GM12878 (cell line): ENCODE results near the gene TOPBP1. TPM values are rescaled to one million over a fixed set of nuclear protein-coding genes. Genes with fewer than 3 reads are reported as not detected.

Experiments used
- ATAC-seq: fragments of 200-7000 bp; cut with Tn5 transposase; 3 replicates; pipeline ENCODE4 v1.9.1; 2020; ENCODE audit warnings: mild to moderate bottlenecking, moderate library complexity
- BruUV-seq: library from RNA; stranded (reverse); fragments of 400-500 nt; replicated peaks from 2 replicates; lab custom pipeline; 2021; lab: Mats Ljungman, UMichigan
- CTCF ChIA-PET: fragments of 300-600 bp; sonication (Branson Sonifier 250); formaldehyde crosslinking; extraction: SDS; loops from one replicate; lab custom pipeline; 2021; ENCODE audit warnings: inconsistent platforms; lab: Yijun Ruan, JAX
- POLR2A ChIA-PET: fragments of 350-600 bp; formaldehyde crosslinking; extraction: SDS; loops from one replicate; lab custom pipeline; 2021; ENCODE audit warnings: inconsistent platforms; lab: Charles Lee
- RAD21 ChIA-PET: fragments of 300-600 bp; sonication (Branson Sonifier 250); formaldehyde crosslinking; loops from one replicate; lab custom pipeline; 2023; ENCODE audit warnings: antibody characterized with exemption; ENCODE audit not compliant: unreplicated experiment; lab: Charles Lee
- SMC1A ChIA-PET: fragments of 300-600 bp; sonication (Branson Sonifier 250); formaldehyde crosslinking; loops from one replicate; lab custom pipeline; 2023; ENCODE audit not compliant: unreplicated experiment, uncharacterized antibody; lab: Charles Lee
- DNase-seq: peaks from one replicate; pipeline ENCODE4 v3.0.0-alpha.2; 2011; ENCODE audit warnings: low read depth, low spot score
- FAIRE-seq: peaks from 3 replicates; lab custom pipeline; 2011; peaks lifted over from hg19 to GRCh38; lab: Jason Lieb, UNC
- H2AFZ ChIP-seq: 2 replicates; pipeline ENCODE4 v1.6.0; 2011; ENCODE audit warnings: low read depth, low read length, control low read depth; ENCODE audit not compliant: control insufficient read depth
- H3K27ac ChIP-seq: 2 replicates; pipeline ENCODE4 v1.5.1; 2011; ENCODE audit warnings: control low read depth; ENCODE audit not compliant: control insufficient read depth, insufficient read depth
- H3K27me3 ChIP-seq, 2 experiments: replicated peaks in 1 of 2; 2 replicates each; pipeline versions ENCODE4 v1.6.0 to v1.6.1; 2011; ENCODE audit warnings: low read length in 1 of 2; ENCODE audit not compliant: control insufficient read depth in 2 of 2, insufficient read depth in 2 of 2
- H3K36me3 ChIP-seq, 2 experiments: 2 replicates each; pipeline ENCODE4 v1.5.1; 2011; ENCODE audit warnings: low read length in 1 of 2; ENCODE audit not compliant: control insufficient read depth in 2 of 2, insufficient read depth in 2 of 2
- H3K4me1 ChIP-seq: 2 replicates; pipeline ENCODE4 v1.6.1; 2011; ENCODE audit warnings: mild to moderate bottlenecking, low read length, moderate library complexity, mixed read lengths; ENCODE audit not compliant: control insufficient read depth, insufficient read depth
- H3K4me2 ChIP-seq: 2 replicates; pipeline ENCODE4 v1.6.0; 2011; ENCODE audit warnings: control low read depth; ENCODE audit not compliant: control insufficient read depth, insufficient read depth
- H3K4me3 ChIP-seq: fragments of 200-600 bp; sonication (generic); 2 replicates; pipeline ENCODE4 v1.5.1; 2016
- H3K79me2 ChIP-seq: 2 replicates; pipeline ENCODE4 v1.6.0; 2011; ENCODE audit warnings: low read length; ENCODE audit not compliant: control insufficient read depth, insufficient read depth
- H3K9ac ChIP-seq: 2 replicates; pipeline ENCODE4 v1.8.0; 2011; ENCODE audit warnings: low read length, control low read depth, mixed read lengths; ENCODE audit not compliant: control insufficient read depth, insufficient read depth
- H3K9me3 ChIP-seq: replicated peaks from 3 replicates; pipeline ENCODE4 v1.5.1; 2011; ENCODE audit warnings: mild to moderate bottlenecking, low read length; ENCODE audit not compliant: control insufficient read depth, insufficient read depth
- H4K20me1 ChIP-seq: 2 replicates; pipeline ENCODE4 v1.6.0; 2011; ENCODE audit not compliant: control insufficient read depth, insufficient read depth
- ESRRA ChIP-seq: IDR thresholded peaks from 2 replicates; pipeline ENCODE4 v1.6.1; 2012; ENCODE audit warnings: mild to moderate bottlenecking, low read length, improper control_type of control experiment
- FOXM1 ChIP-seq: IDR thresholded peaks from 2 replicates; pipeline ENCODE4 v1.6.1; 2012; ENCODE audit warnings: low read depth, mild to moderate bottlenecking, inconsistent platforms, low read length, moderate library complexity
- JUND ChIP-seq: IDR thresholded peaks from 2 replicates; pipeline ENCODE4 v1.6.1; 2012; ENCODE audit warnings: low read depth, mild to moderate bottlenecking, low read length, improper control_type of control experiment, moderate library complexity
- NBN ChIP-seq: fragments of 450-650 bp; IDR thresholded peaks from 2 replicates; pipeline ENCODE4 v1.6.1; 2016
- POLR2AphosphoS5 ChIP-seq: IDR thresholded peaks from 2 replicates; pipeline ENCODE4 v1.6.1; 2011; ENCODE audit warnings: mild to moderate bottlenecking, low read length, inconsistent platforms
- SRF ChIP-seq, 2 experiments: IDR thresholded peaks; 2 replicates each; pipeline ENCODE4 v1.6.1; 2011; ENCODE audit warnings: low read depth in 2 of 2, low read length in 2 of 2, mild to moderate bottlenecking in 1 of 2, moderate library complexity in 1 of 2
- YBX1 ChIP-seq: fragments of 450-650 bp; IDR thresholded peaks from 2 replicates; pipeline ENCODE4 v1.6.1; 2016; ENCODE audit warnings: antibody characterized with exemption
- ZNF24 ChIP-seq: fragments of 450-650 bp; IDR thresholded peaks from 2 replicates; pipeline ENCODE4 v1.6.1; 2017; ENCODE audit warnings: antibody characterized with exemption, mild to moderate bottlenecking
- ZNF274 ChIP-seq: IDR thresholded peaks from one replicate; pipeline ENCODE4 v1.8.0; 2011; ENCODE audit not compliant: insufficient read length, insufficient read depth
- WGBS: methylation state at CpG from one replicate; pipeline ENCODE4 v1.1.6; 2016; ENCODE audit warnings: low lambda C conversion rate; ENCODE audit not compliant: insufficient replicate concordance, insufficient coverage; ENCODE audit errors: missing lambda C conversion rate; 5-methylcytosine and 5-hydroxymethylcytosine counted together
- in situ Hi-C: fragments of 300-500 bp; cut with MboI; formaldehyde crosslinking; loops from 9 replicates; pipeline ENCODE4 v1.14.3; 2018; ENCODE audit warnings: mixed read lengths
- intact Hi-C: fragments of 100-400 bp; cut with micrococcal nuclease; formaldehyde crosslinking; loops from one replicate; pipeline ENCODE4 v1.14.2; 2022; ENCODE audit not compliant: unreplicated experiment
- polyA plus RNA-seq, 11 experiments: library from polyadenylated mRNA; depleted of rRNA in 4 of 11; unstranded in 6 of 11; stranded (reverse) in 5 of 11; fragments of >200 nt; fragmentation: Nextera tagmentation in 4 of 11; fragmentation: Illumina TruSeq in 1 of 11; extraction: Ambion mirVana in 4 of 11; extraction: Trizol in 1 of 11; gene quantifications; 1 replicate in 1 of 11; 2 replicates in 10 of 11; pipeline versions ENCODE4 v1.2.1 to v1.2.3, GENCODE V29; 2011 to 2016; ENCODE audit warnings: inconsistent platforms in 2 of 11, missing spikeins in 2 of 11, low read depth in 1 of 11
- total RNA-seq, 4 experiments: library from RNA; depleted of rRNA in 3 of 4; stranded (reverse); fragments of >200 nt in 3 of 4; fragmentation: Illumina TruSeq in 1 of 4; extraction: Trizol in 1 of 4; gene quantifications; 2 replicates each; pipeline versions ENCODE4 v1.2.1 to v1.2.3, GENCODE V29; 2013 to 2021
- TF ChIP-seq, protein P1 (sequence below): IDR thresholded peaks from 2 replicates; pipeline ENCODE4 v1.6.1; 2011; ENCODE audit warnings: low read depth, mild to moderate bottlenecking, low read length, moderate library complexity, borderline replicate concordance; ENCODE audit errors: extremely low read depth
- TF ChIP-seq, protein P2 (sequence below): IDR thresholded peaks from 2 replicates; pipeline ENCODE4 v1.6.1; 2011; ENCODE audit warnings: low read depth, low read length, improper control_type of control experiment, borderline replicate concordance
- TF ChIP-seq, protein P3 (sequence below): fragments of 450-650 bp; formaldehyde crosslinking; IDR thresholded peaks from 2 replicates; pipeline ENCODE4 v1.4.0; 2020; ENCODE audit warnings: mild to moderate bottlenecking, moderate library complexity
- TF ChIP-seq, protein P4 (sequence below): fragments of 150-350 bp; IDR thresholded peaks from 2 replicates; pipeline ENCODE4 v1.6.1; 2014; ENCODE audit warnings: mild to moderate bottlenecking, low read depth, low read length

Gene TOPBP1
- total and polyA plus RNA-seq, 10 of the 15 experiments (the other 5 are each of a cell fraction or from before 2014, with no cell fraction given) = 18.3 to 99.3 (median 61.5) TPM

DNA sequence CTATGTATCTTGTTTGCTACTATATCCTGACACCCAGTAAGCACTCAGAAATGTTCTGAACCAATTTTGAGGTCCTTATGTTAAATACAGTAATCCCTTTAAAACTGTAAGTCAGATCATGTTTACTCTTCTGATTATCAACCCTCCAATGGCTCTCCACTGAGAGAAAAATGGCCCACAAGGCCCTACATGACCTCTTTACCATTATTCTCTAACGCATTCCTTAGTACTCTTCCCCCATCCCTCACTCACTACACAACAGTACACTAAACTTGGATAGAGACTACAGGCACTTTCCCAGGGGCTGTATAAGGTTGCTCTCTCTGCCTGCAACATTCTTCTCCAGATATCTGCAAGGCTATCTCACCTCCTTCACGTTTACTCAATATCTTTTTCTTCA lies 1.9 kb downstream of the TOPBP1 start:
- ChIA-PET RAD21 (no interaction called here), POLR2A (no interaction called here), CTCF (no interaction called here), SMC1A (no interaction called here)
- ATAC-seq (no peak), FAIRE-seq (no peak), DNase-seq (no peak)
- peaks cover 4% of the 10 kb centered on the region; the same call in 1 of the 2 replicates for H3K4me1 ChIP-seq
- WGBS = 97% methylated on average over 2 of the region's 2 CpGs
- in situ Hi-C loops = loop anchor here (10.0 kb wide), 1 partner anchor 825 kb away; the partner anchor contains the start of genes ANAPC13 and CEP63
- no peak overlapping the region for H2AFZ ChIP-seq
- H3K9me3 ChIP-seq = no peaks in the 10 kb centered on the region
- H3K4me2 ChIP-seq = peak overlapping the region; percentile 61
- no TSS peak for BruUV-seq
- H3K79me2 ChIP-seq = peaks cover 50% of the 10 kb centered on the region
- H3K27me3 ChIP-seq = no peaks in the 10 kb centered on the region
- H3K9ac ChIP-seq = peak overlapping the region; percentile 99
- H3K27ac ChIP-seq = no peak overlapping the region
- intact Hi-C loops = loop anchor here (5.0 to 10.0 kb wide), 2 partner anchors 213 to 815 kb away; no protein-coding TSS in a partner anchor
- peak overlapping the region; percentile 95; the same call in 1 of the 2 replicates for H3K4me3 ChIP-seq
- peaks cover 1 to 23% of the 10 kb centered on the region in 2 experiments for H3K36me3 ChIP-seq
- H4K20me1 ChIP-seq = no peaks in the 10 kb centered on the region
- TF ChIP-seq, protein P1, sequence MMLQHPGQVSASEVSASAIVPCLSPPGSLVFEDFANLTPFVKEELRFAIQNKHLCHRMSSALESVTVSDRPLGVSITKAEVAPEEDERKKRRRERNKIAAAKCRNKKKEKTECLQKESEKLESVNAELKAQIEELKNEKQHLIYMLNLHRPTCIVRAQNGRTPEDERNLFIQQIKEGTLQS = no peak
- TF ChIP-seq NBN (no peak), ZNF274 (no peak), POLR2AphosphoS5 (no peak), ZNF24 (no peak), ESRRA (no peak), SRF (IDR thresholded peaks at IDR 0.05; ENCODE audit: low read depth in 2 of 2, low read length in 2 of 2) (no peak), JUND (no peak), YBX1 (no peak), FOXM1 (no peak)
- TF ChIP-seq, protein P2, sequence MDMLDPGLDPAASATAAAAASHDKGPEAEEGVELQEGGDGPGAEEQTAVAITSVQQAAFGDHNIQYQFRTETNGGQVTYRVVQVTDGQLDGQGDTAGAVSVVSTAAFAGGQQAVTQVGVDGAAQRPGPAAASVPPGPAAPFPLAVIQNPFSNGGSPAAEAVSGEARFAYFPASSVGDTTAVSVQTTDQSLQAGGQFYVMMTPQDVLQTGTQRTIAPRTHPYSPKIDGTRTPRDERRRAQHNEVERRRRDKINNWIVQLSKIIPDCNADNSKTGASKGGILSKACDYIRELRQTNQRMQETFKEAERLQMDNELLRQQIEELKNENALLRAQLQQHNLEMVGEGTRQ = no peak
- TF ChIP-seq, protein P3, sequence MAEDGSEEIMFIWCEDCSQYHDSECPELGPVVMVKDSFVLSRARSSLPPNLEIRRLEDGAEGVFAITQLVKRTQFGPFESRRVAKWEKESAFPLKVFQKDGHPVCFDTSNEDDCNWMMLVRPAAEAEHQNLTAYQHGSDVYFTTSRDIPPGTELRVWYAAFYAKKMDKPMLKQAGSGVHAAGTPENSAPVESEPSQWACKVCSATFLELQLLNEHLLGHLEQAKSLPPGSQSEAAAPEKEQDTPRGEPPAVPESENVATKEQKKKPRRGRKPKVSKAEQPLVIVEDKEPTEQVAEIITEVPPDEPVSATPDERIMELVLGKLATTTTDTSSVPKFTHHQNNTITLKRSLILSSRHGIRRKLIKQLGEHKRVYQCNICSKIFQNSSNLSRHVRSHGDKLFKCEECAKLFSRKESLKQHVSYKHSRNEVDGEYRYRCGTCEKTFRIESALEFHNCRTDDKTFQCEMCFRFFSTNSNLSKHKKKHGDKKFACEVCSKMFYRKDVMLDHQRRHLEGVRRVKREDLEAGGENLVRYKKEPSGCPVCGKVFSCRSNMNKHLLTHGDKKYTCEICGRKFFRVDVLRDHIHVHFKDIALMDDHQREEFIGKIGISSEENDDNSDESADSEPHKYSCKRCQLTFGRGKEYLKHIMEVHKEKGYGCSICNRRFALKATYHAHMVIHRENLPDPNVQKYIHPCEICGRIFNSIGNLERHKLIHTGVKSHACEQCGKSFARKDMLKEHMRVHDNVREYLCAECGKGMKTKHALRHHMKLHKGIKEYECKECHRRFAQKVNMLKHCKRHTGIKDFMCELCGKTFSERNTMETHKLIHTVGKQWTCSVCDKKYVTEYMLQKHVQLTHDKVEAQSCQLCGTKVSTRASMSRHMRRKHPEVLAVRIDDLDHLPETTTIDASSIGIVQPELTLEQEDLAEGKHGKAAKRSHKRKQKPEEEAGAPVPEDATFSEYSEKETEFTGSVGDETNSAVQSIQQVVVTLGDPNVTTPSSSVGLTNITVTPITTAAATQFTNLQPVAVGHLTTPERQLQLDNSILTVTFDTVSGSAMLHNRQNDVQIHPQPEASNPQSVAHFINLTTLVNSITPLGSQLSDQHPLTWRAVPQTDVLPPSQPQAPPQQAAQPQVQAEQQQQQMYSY (CRISPR knock-in tag) = no peak
- TF ChIP-seq, protein P4, sequence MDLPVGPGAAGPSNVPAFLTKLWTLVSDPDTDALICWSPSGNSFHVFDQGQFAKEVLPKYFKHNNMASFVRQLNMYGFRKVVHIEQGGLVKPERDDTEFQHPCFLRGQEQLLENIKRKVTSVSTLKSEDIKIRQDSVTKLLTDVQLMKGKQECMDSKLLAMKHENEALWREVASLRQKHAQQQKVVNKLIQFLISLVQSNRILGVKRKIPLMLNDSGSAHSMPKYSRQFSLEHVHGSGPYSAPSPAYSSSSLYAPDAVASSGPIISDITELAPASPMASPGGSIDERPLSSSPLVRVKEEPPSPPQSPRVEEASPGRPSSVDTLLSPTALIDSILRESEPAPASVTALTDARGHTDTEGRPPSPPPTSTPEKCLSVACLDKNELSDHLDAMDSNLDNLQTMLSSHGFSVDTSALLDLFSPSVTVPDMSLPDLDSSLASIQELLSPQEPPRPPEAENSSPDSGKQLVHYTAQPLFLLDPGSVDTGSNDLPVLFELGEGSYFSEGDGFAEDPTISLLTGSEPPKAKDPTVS = no peak
